ENCODE measurements around the gene B3GALT6.
"Not testable (repeated sequence)": the region's sequence is repeated elsewhere in the genome, so short reads cannot be mapped to it uniquely, and the experiment has no call there.

The B3GALT6 gene

DNA sequence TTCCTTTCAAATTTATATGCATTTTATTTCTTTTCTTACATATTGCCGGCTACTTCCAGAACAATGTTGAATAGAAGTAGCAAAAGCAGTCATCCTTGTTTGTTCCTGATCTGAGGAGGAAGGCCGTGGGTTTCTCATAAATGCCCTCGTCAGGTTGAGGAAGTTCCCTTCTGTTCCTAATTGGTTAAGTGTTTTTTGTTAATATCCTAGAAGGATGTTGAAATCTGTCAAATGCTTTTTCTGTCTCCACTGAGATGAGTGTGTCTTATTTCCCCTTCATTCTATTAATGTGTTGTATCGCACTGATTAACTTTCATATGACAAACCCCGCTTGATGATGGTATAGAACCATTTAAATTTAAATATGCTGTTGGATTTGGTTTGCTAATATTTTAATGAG is 42.9 kb upstream of the B3GALT6 start:
- no peaks in the 10 kb centered on the region for H3K9me3 ChIP-seq (replicated peaks; ENCODE audit: insufficient read depth, low read length)
- H3K9ac ChIP-seq (ENCODE audit: low read length): no peak overlapping the region
- peaks cover 91% of the 10 kb centered on the region for H3K27me3 ChIP-seq (replicated peaks; ENCODE audit: insufficient read depth, low read length)
- TF ChIP-seq EZH2 (optimal IDR thresholded peaks at IDR 0.05; ENCODE audit: low read depth, low read length) (no peak), EZH2phosphoT487 (IDR thresholded peaks at IDR 0.05; ENCODE audit: low read length) (no peak)
- TF ChIP-seq, protein P1, sequence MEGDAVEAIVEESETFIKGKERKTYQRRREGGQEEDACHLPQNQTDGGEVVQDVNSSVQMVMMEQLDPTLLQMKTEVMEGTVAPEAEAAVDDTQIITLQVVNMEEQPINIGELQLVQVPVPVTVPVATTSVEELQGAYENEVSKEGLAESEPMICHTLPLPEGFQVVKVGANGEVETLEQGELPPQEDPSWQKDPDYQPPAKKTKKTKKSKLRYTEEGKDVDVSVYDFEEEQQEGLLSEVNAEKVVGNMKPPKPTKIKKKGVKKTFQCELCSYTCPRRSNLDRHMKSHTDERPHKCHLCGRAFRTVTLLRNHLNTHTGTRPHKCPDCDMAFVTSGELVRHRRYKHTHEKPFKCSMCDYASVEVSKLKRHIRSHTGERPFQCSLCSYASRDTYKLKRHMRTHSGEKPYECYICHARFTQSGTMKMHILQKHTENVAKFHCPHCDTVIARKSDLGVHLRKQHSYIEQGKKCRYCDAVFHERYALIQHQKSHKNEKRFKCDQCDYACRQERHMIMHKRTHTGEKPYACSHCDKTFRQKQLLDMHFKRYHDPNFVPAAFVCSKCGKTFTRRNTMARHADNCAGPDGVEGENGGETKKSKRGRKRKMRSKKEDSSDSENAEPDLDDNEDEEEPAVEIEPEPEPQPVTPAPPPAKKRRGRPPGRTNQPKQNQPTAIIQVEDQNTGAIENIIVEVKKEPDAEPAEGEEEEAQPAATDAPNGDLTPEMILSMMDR (IDR thresholded peaks at IDR 0.05; ENCODE audit: low read length): no peak
- H3K9me2 ChIP-seq (replicated peaks; ENCODE audit: insufficient read depth, low read length): no peaks in the 10 kb centered on the region
- H4K20me1 ChIP-seq (ENCODE audit: insufficient read depth, low read length): no peaks in the 10 kb centered on the region
- no peaks in the 10 kb centered on the region for H3F3A ChIP-seq (ENCODE audit: insufficient read depth, low read length)
- no peaks in the 10 kb centered on the region for H3K36me3 ChIP-seq (replicated peaks; ENCODE audit: insufficient read depth, low read length)
- H3K4me3 ChIP-seq (ENCODE audit: low read length): no peak overlapping the region
- H3K4me1 ChIP-seq (ENCODE audit: low read length): no peaks in the 10 kb centered on the region
- H3K4me2 ChIP-seq (ENCODE audit: low read depth, low read length): no peak overlapping the region
- no peak for DNase-seq
- H2AFZ ChIP-seq (ENCODE audit: low read length): no peak overlapping the region
- no peaks in the 10 kb centered on the region for H3K79me2 ChIP-seq (ENCODE audit: low read length)
- no peak overlapping the region for H3K27ac ChIP-seq (ENCODE audit: low read length)

DNA sequence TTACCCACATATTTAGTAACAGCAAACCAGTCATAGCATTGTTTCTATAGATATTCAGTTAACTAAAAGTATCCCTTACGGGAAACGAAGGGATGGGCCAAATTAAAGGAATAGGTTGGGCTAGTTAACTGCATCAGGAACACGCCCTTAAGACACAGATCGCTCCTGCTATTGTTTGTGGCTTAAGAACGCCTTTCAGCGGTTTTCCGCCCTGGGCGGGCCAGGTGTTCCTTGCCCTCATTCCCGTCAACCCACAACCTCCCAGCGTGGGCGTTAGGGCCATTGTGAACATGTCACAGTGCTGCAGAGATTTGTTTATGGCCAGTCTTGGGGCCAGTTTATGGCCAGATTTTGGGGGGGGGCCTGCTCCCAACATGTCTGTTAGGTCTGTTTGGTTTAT is 40.3 kb upstream of the B3GALT6 start:
- H3K27ac ChIP-seq (ENCODE audit: low read length): no peak overlapping the region
- H4K20me1 ChIP-seq (ENCODE audit: insufficient read depth, low read length): no peaks in the 10 kb centered on the region
- no peaks in the 10 kb centered on the region for H3F3A ChIP-seq (ENCODE audit: insufficient read depth, low read length)
- H3K9me3 ChIP-seq (replicated peaks; ENCODE audit: insufficient read depth, low read length): no peaks in the 10 kb centered on the region
- H3K36me3 ChIP-seq (replicated peaks; ENCODE audit: insufficient read depth, low read length): no peaks in the 10 kb centered on the region
- no peaks in the 10 kb centered on the region for H3K79me2 ChIP-seq (ENCODE audit: low read length)
- H3K27me3 ChIP-seq (replicated peaks; ENCODE audit: insufficient read depth, low read length): peaks cover 94% of the 10 kb centered on the region
- no peaks in the 10 kb centered on the region for H3K9me2 ChIP-seq (replicated peaks; ENCODE audit: insufficient read depth, low read length)
- no peak overlapping the region for H3K9ac ChIP-seq (ENCODE audit: low read length)
- no peak for DNase-seq
- H3K4me1 ChIP-seq (ENCODE audit: low read length): no peaks in the 10 kb centered on the region
- H3K4me2 ChIP-seq (ENCODE audit: low read depth, low read length): no peak overlapping the region
- no peak overlapping the region for H3K4me3 ChIP-seq (ENCODE audit: low read length)
- TF ChIP-seq EZH2 (optimal IDR thresholded peaks at IDR 0.05; ENCODE audit: low read depth, low read length) (no peak), EZH2phosphoT487 (IDR thresholded peaks at IDR 0.05; ENCODE audit: low read length) (no peak)
- TF ChIP-seq, protein P1 (IDR thresholded peaks at IDR 0.05; ENCODE audit: low read length): no peak
- no peak overlapping the region for H2AFZ ChIP-seq (ENCODE audit: low read length)

- H3K4me1 ChIP-seq (ENCODE audit: low read length): no peaks in the 10 kb centered on the region
- no peaks in the 10 kb centered on the region for H3K9me2 ChIP-seq (replicated peaks; ENCODE audit: insufficient read depth, low read length)
- H3K79me2 ChIP-seq (ENCODE audit: low read length): no peaks in the 10 kb centered on the region
- H4K20me1 ChIP-seq (ENCODE audit: insufficient read depth, low read length): no peaks in the 10 kb centered on the region
- no peak overlapping the region for H3K4me2 ChIP-seq (ENCODE audit: low read depth, low read length)
- H3K9me3 ChIP-seq (replicated peaks; ENCODE audit: insufficient read depth, low read length): no peaks in the 10 kb centered on the region
- TF ChIP-seq, protein P1 (IDR thresholded peaks at IDR 0.05; ENCODE audit: low read length): no peak
- TF ChIP-seq EZH2phosphoT487 (IDR thresholded peaks at IDR 0.05; ENCODE audit: low read length) (no peak), EZH2 (optimal IDR thresholded peaks at IDR 0.05; ENCODE audit: low read depth, low read length) (no peak)
- H3K27me3 ChIP-seq (replicated peaks; ENCODE audit: insufficient read depth, low read length): peaks cover 78% of the 10 kb centered on the region
- H2AFZ ChIP-seq (ENCODE audit: low read length): no peak overlapping the region
- H3F3A ChIP-seq (ENCODE audit: insufficient read depth, low read length): no peaks in the 10 kb centered on the region
- H3K36me3 ChIP-seq (replicated peaks; ENCODE audit: insufficient read depth, low read length): no peaks in the 10 kb centered on the region
- no peak overlapping the region for H3K4me3 ChIP-seq (ENCODE audit: low read length)
- H3K9ac ChIP-seq (ENCODE audit: low read length): no peak overlapping the region
- DNase-seq: no peak
- H3K27ac ChIP-seq (ENCODE audit: low read length): no peak overlapping the region
These were observed 37.3 kb upstream of the B3GALT6 start for GRCh38 chr1:1194723-1195122.

GRCh38 chr1:1195726-1196125 is 36.3 kb upstream of the B3GALT6 start:
- H3K27me3 ChIP-seq (replicated peaks; ENCODE audit: insufficient read depth, low read length): peaks cover 79% of the 10 kb centered on the region
- not testable (repeated sequence) for H3K9me3 ChIP-seq (replicated peaks; ENCODE audit: insufficient read depth, low read length)

More at GRCh38 chr1:1195726-1196125, 36.3 kb upstream of the B3GALT6 start:
- not testable (repeated sequence) for DNase-seq; H3K9me2 ChIP-seq (replicated peaks; ENCODE audit: insufficient read depth, low read length); H4K20me1 ChIP-seq (ENCODE audit: insufficient read depth, low read length); H3K4me1 ChIP-seq (ENCODE audit: low read length); H3F3A ChIP-seq (ENCODE audit: insufficient read depth, low read length); H3K79me2 ChIP-seq (ENCODE audit: low read length); H3K9ac ChIP-seq (ENCODE audit: low read length); H3K36me3 ChIP-seq (replicated peaks; ENCODE audit: insufficient read depth, low read length); H2AFZ ChIP-seq (ENCODE audit: low read length); H3K4me3 ChIP-seq (ENCODE audit: low read length); H3K27ac ChIP-seq (ENCODE audit: low read length); H3K4me2 ChIP-seq (ENCODE audit: low read depth, low read length)
